HCT116 (cell line): ENCODE data around the gene ATG3. TPM values are rescaled to one million over a fixed set of nuclear protein-coding genes. Genes with fewer than 3 reads are reported as not detected.

ENCODE experiments used
- ATAC-seq: fragments of 200-7000 bp; cut with Tn5 transposase; 2 replicates; pipeline ENCODE4 v1.9.1; 2020; ENCODE audit warnings: mild to moderate bottlenecking, moderate library complexity
- BruUV-seq: library from RNA; stranded (reverse); fragments of 400-500 nt; replicated peaks from 2 replicates; lab custom pipeline; 2021; lab: Mats Ljungman, UMichigan
- CTCF ChIA-PET: fragments of 300-600 bp; sonication (Branson Sonifier 250); formaldehyde crosslinking; loops from one replicate; lab custom pipeline; 2021; ENCODE audit warnings: antibody characterized with exemption; lab: Charles Lee
- POLR2A ChIA-PET: fragments of 300-600, 350-600 bp; sonication (Branson Sonifier 250); formaldehyde crosslinking; loops from one replicate; lab custom pipeline; 2021; ENCODE audit warnings: antibody characterized with exemption; lab: Charles Lee
- RAD21 ChIA-PET, 2 experiments: fragments of 300-600 bp; sonication (Branson Sonifier 250); formaldehyde crosslinking; loops; one replicate each; lab custom pipeline; 2023; ENCODE audit warnings: low total read pairs in 2 of 2; ENCODE audit not compliant: uncharacterized antibody in 2 of 2, unreplicated experiment in 2 of 2, low non-redundant PET in 1 of 2; lab: Charles Lee
- DNase-seq: peaks from one replicate; pipeline ENCODE4 v3.0.0-alpha.2; 2010; ENCODE audit warnings: low read depth, low spot score
- H2AFZ ChIP-seq: fragments of 200-600 bp; shearing (Covaris generic), sonication (generic); 2 replicates; pipeline ENCODE4 v1.6.1; 2017; ENCODE audit warnings: low read depth, mixed run types, mixed read lengths, antibody characterized with exemption, low read length; ENCODE audit not compliant: poor library complexity, severe bottlenecking
- H3K27ac ChIP-seq: 2 replicates; pipeline ENCODE4 v1.5.1; 2012; ENCODE audit warnings: low read depth, low read length
- H3K27me3 ChIP-seq: fragments of 200-600 bp; sonication (generic); 2 replicates; pipeline ENCODE4 v1.6.1; 2016; ENCODE audit warnings: mixed run types, low read length, mixed read lengths; ENCODE audit not compliant: insufficient read depth
- H3K36me3 ChIP-seq, 2 experiments: fragments of 200-500 bp in 1 of 2; fragments of 200-600 bp in 1 of 2; sonication (Bioruptor generic) in 1 of 2; sonication (generic) in 1 of 2; 2 replicates each; pipeline versions ENCODE4 v1.5.1 to v1.6.1; 2014 to 2016; ENCODE audit warnings: low read length in 2 of 2, inconsistent platforms in 1 of 2, mixed read lengths in 1 of 2, mixed run types in 1 of 2; ENCODE audit not compliant: insufficient read depth in 2 of 2, control insufficient read depth in 1 of 2
- H3K4me1 ChIP-seq, 2 experiments: fragments of 200-600 bp in 1 of 2; sonication (generic) in 1 of 2; 2 replicates each; pipeline versions ENCODE4 v1.5.1 to v1.6.1; 2012 to 2017; ENCODE audit warnings: low read length in 2 of 2, inconsistent platforms in 1 of 2, mild to moderate bottlenecking in 1 of 2, mixed read lengths in 1 of 2, mixed run types in 1 of 2, moderate library complexity in 1 of 2; ENCODE audit not compliant: insufficient read depth in 2 of 2, control insufficient read depth in 1 of 2
- H3K4me2 ChIP-seq: fragments of 200-600 bp; sonication (generic); 2 replicates; pipeline ENCODE4 v1.6.1; 2017; ENCODE audit warnings: mixed run types, low read length, mixed read lengths
- H3K4me3 ChIP-seq, 2 experiments: fragments of 200-600 bp in 1 of 2; sonication (generic) in 1 of 2; replicated peaks in 1 of 2; 2 replicates each; pipeline ENCODE4 v1.5.1; 2011 to 2016; ENCODE audit warnings: low read length in 2 of 2, control low read depth in 1 of 2, low read depth in 1 of 2, mild to moderate bottlenecking in 1 of 2, mixed read lengths in 1 of 2, mixed run types in 1 of 2
- H3K79me2 ChIP-seq: fragments of 200-600 bp; sonication (generic); 2 replicates; pipeline ENCODE4 v1.6.1; 2017; ENCODE audit warnings: mild to moderate bottlenecking, mixed run types, low read length, moderate library complexity, mixed read lengths; ENCODE audit not compliant: insufficient read depth
- H3K9ac ChIP-seq: fragments of 200-600 bp; sonication (generic); 2 replicates; pipeline ENCODE4 v1.6.1; 2016; ENCODE audit warnings: low read length, mixed read lengths
- H3K9me2 ChIP-seq: fragments of 200-600 bp; sonication (generic), shearing (Covaris generic); 2 replicates; pipeline ENCODE4 v1.6.1; 2017; ENCODE audit warnings: mixed run types, mild to moderate bottlenecking, moderate library complexity; ENCODE audit not compliant: insufficient read depth
- H3K9me3 ChIP-seq, 2 experiments: fragments of 200-500 bp in 1 of 2; fragments of 200-600 bp in 1 of 2; sonication (Bioruptor generic) in 1 of 2; sonication (generic) in 1 of 2; 2 replicates each; pipeline ENCODE4 v1.6.1; 2014 to 2017; ENCODE audit warnings: low read length in 2 of 2, mixed read lengths in 2 of 2, inconsistent platforms in 1 of 2, low read depth in 1 of 2, mild to moderate bottlenecking in 1 of 2, mixed run types in 1 of 2, moderate library complexity in 1 of 2; ENCODE audit not compliant: control insufficient read depth in 1 of 2, insufficient read depth in 1 of 2
- H4K20me1 ChIP-seq: fragments of 200-600 bp; sonication (generic), shearing (Covaris generic); 2 replicates; pipeline ENCODE4 v1.6.1; 2017; ENCODE audit warnings: mixed run types, mild to moderate bottlenecking, moderate library complexity; ENCODE audit not compliant: insufficient read depth
- CBX3 ChIP-seq: IDR thresholded peaks from 2 replicates; pipeline ENCODE4 v1.6.1; 2012; ENCODE audit warnings: low read depth
- ELF1 ChIP-seq: IDR thresholded peaks from 2 replicates; pipeline ENCODE4 v1.6.1; 2012; ENCODE audit warnings: low read depth, borderline replicate concordance
- EZH2 ChIP-seq: fragments of 200-600 bp; sonication (generic); IDR thresholded peaks from 2 replicates; pipeline ENCODE4 v1.6.1; 2017; ENCODE audit warnings: antibody characterized with exemption, mixed run types
- EZH2phosphoT487 ChIP-seq: fragments of 200-600 bp; IDR thresholded peaks from 2 replicates; pipeline ENCODE4 v1.6.1; 2018; ENCODE audit warnings: antibody characterized with exemption, borderline replicate concordance
- JUND ChIP-seq: IDR thresholded peaks from 2 replicates; pipeline ENCODE4 v1.6.1; 2012
- POLR2A ChIP-seq: IDR thresholded peaks from 2 replicates; pipeline ENCODE4 v1.7.0; 2011; ENCODE audit warnings: borderline replicate concordance; ENCODE audit not compliant: insufficient read depth, insufficient read length; ENCODE audit errors: extremely low read depth
- RAD21 ChIP-seq: IDR thresholded peaks from 2 replicates; pipeline ENCODE4 v1.6.1; 2012; ENCODE audit warnings: low read depth, mild to moderate bottlenecking
- SIN3A ChIP-seq: IDR thresholded peaks from 2 replicates; pipeline ENCODE4 v1.6.1; 2012; ENCODE audit warnings: low read depth
- SP1 ChIP-seq: IDR thresholded peaks from 2 replicates; pipeline ENCODE4 v1.6.1; 2012; ENCODE audit warnings: low read depth
- SRF ChIP-seq: IDR thresholded peaks from 2 replicates; pipeline ENCODE4 v1.6.1; 2012; ENCODE audit warnings: low read depth
- YY1 ChIP-seq: IDR thresholded peaks from 2 replicates; pipeline ENCODE4 v1.6.1; 2011; ENCODE audit warnings: low read length, low read depth, moderate library complexity, mild to moderate bottlenecking; ENCODE audit not compliant: insufficient replicate concordance; ENCODE audit errors: extremely low read depth
- intact Hi-C: fragments of 100-400 bp; cut with micrococcal nuclease; formaldehyde crosslinking; loops from 2 replicates; pipeline ENCODE4 v1.10.0; 2022
- total RNA-seq: library from RNA; stranded (reverse); gene quantifications from one replicate; pipeline ENCODE4 v1.2.1, GENCODE V29; 2021; ENCODE audit not compliant: unreplicated experiment

ATG3 gene
- total RNA-seq, 1 experiment from 2014 or later = 56.4 TPM

DNA sequence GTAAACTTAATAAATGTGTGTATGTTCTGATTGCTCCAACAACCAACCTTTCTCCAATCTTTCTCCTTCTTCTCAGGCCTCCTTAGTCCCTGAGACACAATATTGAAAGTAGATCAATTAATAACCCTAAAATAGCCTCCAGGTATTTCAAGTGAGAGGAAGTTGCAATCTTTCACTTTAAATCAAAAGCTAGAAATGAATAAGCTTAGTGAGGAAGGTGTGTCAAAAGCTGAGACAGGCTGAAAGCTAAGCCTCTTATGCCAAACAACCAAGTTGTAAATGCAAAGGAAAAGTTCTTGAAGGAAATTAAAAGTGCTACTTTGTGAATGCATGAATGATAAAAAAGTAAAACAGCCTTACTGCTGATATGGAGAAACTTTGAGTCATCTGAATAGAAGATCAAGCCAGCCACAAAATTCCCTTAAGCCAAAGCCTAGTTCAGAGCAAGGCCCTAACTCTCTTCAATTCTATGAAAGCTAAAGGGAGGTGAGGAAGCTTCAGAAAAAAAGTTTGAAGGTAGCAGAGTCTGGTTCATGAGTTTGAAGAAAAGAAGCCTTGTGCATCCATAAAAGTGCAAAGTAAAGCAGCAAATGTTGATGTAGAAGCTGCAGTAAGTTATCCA lies 40.6 kb upstream of the ATG3 start:
- BruUV-seq = no TSS peak
- H3K4me2 ChIP-seq = no peak overlapping the region
- no peaks in the 10 kb centered on the region for H3K4me1 ChIP-seq
- H3K9me3 ChIP-seq = no peaks in the 10 kb centered on the region
- no peak overlapping the region for H3K4me3 ChIP-seq
- no peak overlapping the region for H3K27ac ChIP-seq
- no peaks in the 10 kb centered on the region for H3K9me2 ChIP-seq
- ATAC-seq = no peak
- H3K79me2 ChIP-seq = no peaks in the 10 kb centered on the region
- no peaks in the 10 kb centered on the region for H3K27me3 ChIP-seq
- DNase-seq = no peak
- H2AFZ ChIP-seq = no peak overlapping the region
- ChIA-PET POLR2A (no interaction called here), CTCF (no interaction called here), RAD21 (no interaction called here)
- TF ChIP-seq RAD21 (no peak), YY1 (no peak), ELF1 (no peak), SIN3A (no peak), EZH2phosphoT487 (no peak), SP1 (no peak)
- H3K36me3 ChIP-seq = no peaks in the 10 kb centered on the region
- intact Hi-C loops = no loop called here
- no peaks in the 10 kb centered on the region for H4K20me1 ChIP-seq
- no peak overlapping the region for H3K9ac ChIP-seq

DNA sequence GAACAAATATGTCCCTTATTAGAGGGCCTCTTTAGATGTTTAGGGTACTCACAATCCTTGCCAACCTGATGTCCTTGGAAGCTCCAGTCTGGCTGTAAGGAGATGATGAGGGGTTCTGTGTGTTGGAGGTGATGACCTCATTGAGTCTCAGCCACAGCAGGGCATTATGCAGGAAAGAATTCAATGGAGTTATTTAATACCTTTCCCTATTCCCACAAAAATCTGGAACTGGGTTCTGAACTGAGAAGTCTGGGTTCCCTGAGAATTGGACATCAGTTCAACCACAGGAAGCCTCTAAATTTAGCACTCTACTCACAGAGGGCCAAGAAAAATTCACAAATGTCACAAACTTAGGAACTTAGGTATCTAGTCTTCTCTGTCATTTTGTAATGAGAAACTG lies 37.0 kb upstream of the ATG3 start:
- no peaks in the 10 kb centered on the region for H3K27me3 ChIP-seq
- ATAC-seq (no peak), DNase-seq (no peak)
- no peak for TF ChIP-seq EZH2
- TF ChIP-seq ELF1 = no peak
- no peak for TF ChIP-seq SP1
- no peak for TF ChIP-seq POLR2A
- no peak for TF ChIP-seq SRF
- no peak for TF ChIP-seq CBX3
- no peak for TF ChIP-seq JUND
- no peaks in the 10 kb centered on the region for H3K9me2 ChIP-seq
- H4K20me1 ChIP-seq = no peaks in the 10 kb centered on the region
- RAD21 ChIA-PET = no interaction called here
- no peak overlapping the region for H3K4me2 ChIP-seq
- H3K36me3 ChIP-seq = no peaks in the 10 kb centered on the region
- no peaks in the 10 kb centered on the region for H3K9me3 ChIP-seq
- no TSS peak for BruUV-seq
- POLR2A ChIA-PET = no interaction called here
- no peak overlapping the region for H2AFZ ChIP-seq
- no peaks in the 10 kb centered on the region for H3K79me2 ChIP-seq
- intact Hi-C loops = no loop called here
- H3K4me1 ChIP-seq = no peaks in the 10 kb centered on the region
- CTCF ChIA-PET = no interaction called here
- H3K4me3 ChIP-seq = no peak overlapping the region
- H3K9ac ChIP-seq = no peak overlapping the region
- no peak overlapping the region for H3K27ac ChIP-seq
